GM12875 (cell line): ENCODE data around the gene GRID1.

Experiments used
- H3K4me3 ChIP-seq: one replicate; pipeline ENCODE4 v1.5.1; 2011; ENCODE audit warnings: low read depth, low read length, control low read depth
- CTCF ChIP-seq: IDR thresholded peaks from 2 replicates; pipeline ENCODE4 v1.5.1; 2011; ENCODE audit warnings: low read depth, mild to moderate bottlenecking, control low read depth, inconsistent platforms, low read length, moderate library complexity, borderline replicate concordance; ENCODE audit not compliant: insufficient read depth

Gene GRID1

GRCh38 chr10:86315549-86315942 lies 51.0 kb downstream of the GRID1 start:
- TF ChIP-seq CTCF = no peak
- no peak overlapping the region for H3K4me3 ChIP-seq

DNA sequence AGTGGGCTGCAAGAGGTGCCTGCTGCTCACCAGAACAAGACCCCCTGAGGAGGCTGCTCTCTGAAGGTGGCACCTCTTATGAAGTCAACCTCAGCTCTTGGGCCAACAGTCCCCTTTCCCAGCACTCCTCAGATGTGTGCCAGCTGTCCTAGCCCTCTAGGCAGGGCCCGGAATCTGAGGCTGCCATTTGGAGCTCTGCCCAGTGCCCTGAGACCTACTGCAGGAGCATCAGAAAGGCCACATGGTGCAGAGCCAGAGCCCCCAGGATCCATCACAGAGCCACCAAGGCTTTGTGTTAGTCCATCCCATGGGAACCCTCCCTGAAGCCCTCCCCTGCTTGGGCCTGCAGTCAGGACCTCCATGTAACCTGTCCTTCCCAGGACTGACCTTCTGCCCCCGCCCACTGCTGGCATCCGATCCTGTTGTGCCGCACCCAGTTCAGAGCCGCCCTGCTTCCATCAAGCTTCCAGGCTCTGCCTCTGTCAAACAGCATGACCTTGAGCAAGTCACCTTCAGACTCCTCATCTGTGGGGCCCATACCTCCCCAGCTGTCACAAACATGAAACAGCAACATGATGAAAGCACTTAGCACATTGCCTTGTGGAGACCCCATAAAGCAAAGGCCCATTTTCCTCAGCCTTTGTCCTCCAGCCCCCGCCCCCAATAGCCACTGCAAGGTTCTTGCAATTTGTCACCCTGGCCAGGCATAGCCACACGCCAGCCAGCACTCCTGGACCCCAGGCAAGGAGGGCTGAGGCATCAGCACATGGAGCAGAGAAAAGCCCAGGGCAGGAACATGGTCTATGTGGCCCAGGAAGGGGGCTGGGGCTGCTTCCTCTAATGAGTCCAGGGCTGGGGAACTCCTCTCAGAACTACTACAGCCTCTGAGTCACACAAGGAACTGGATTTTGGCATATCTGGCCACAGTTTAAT lies 51.7 kb downstream of the GRID1 start:
- H3K4me3 ChIP-seq = no peak overlapping the region
- TF ChIP-seq CTCF = no peak

DNA sequence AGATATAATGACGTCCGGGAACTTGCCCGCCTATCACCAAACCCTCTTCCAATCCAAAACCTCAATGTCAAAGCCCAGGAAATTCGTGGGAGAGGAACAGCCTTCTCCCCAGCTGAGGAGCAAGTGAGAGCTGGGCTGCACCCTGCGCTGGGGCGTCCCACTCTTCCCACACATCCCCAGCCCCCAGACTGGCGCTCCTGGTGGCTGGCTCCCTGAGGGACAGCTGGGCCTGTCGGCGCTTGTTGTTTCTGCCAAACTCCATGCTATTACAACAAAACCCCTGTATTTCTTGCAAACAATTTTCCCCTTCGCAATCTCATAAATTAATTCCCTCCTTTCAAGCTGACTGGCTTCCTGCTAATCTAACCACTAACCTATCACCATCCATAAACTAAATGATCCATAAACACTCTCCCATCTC lies 53.0 kb downstream of the GRID1 start:
- no peak for TF ChIP-seq CTCF

GRCh38 chr10:86312701-86313270 lies 53.8 kb downstream of the GRID1 start:
- no peak for TF ChIP-seq CTCF
- no peak overlapping the region for H3K4me3 ChIP-seq

More for the DNA sequence above, 53.0 kb downstream of the GRID1 start:
- H3K4me3 ChIP-seq = no peak overlapping the region

GRCh38 chr10:86311906-86312305 lies 54.7 kb downstream of the GRID1 start:
- no peak for TF ChIP-seq CTCF
- H3K4me3 ChIP-seq = no peak overlapping the region

DNA sequence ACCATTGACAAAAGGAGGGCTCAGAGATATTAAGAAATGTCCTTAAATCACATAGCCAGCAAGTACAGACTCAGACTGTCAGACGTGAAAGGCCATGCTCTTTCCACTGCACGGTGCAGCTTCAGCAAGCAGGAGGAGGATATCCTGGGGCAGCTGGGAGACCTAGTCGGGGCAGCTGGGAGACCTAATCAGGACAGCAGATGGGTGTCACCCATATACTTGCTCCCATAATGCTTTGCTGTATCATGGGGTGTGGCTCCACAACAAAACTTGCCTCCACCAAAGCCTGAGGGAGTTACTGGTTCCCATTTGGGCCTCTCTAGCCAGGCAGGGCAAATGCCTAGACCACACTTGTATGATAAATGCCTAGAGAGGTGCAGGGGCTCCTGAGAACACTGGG lies 55.4 kb downstream of the GRID1 start:
- H3K4me3 ChIP-seq = no peak overlapping the region
- no peak for TF ChIP-seq CTCF

DNA sequence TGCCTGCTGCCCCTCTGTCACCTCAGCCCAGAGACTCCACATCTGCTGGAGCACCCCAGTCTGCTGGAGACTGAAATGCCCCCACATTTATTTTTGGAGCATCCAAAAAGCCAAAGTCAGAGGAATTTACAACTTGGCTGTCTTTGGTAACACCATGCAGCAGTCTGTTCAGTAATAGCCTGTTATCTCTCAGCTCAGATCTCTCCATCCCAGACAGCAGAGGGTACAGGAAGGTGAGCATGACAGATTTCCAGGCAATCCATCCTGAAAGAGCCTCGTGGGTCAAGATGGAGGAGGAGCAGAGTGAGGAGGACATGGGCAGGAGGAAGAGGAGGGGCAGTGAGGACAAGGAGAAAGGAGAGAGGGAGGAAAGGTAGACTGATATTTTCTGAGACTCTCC lies 55.9 kb downstream of the GRID1 start:
- H3K4me3 ChIP-seq = no peak overlapping the region
- TF ChIP-seq CTCF = no peak
